Activated effector memory CD4-positive, alpha-beta T cell treated with Interleukin-2 at 50 U/mL for 16 hours (primary cell): ENCODE data around the gene ZBTB7A.

Source experiments
- DNase-seq: peaks from one replicate; pipeline ENCODE4 v3.0.0-alpha.2; 2020

ZBTB7A gene

DNA sequence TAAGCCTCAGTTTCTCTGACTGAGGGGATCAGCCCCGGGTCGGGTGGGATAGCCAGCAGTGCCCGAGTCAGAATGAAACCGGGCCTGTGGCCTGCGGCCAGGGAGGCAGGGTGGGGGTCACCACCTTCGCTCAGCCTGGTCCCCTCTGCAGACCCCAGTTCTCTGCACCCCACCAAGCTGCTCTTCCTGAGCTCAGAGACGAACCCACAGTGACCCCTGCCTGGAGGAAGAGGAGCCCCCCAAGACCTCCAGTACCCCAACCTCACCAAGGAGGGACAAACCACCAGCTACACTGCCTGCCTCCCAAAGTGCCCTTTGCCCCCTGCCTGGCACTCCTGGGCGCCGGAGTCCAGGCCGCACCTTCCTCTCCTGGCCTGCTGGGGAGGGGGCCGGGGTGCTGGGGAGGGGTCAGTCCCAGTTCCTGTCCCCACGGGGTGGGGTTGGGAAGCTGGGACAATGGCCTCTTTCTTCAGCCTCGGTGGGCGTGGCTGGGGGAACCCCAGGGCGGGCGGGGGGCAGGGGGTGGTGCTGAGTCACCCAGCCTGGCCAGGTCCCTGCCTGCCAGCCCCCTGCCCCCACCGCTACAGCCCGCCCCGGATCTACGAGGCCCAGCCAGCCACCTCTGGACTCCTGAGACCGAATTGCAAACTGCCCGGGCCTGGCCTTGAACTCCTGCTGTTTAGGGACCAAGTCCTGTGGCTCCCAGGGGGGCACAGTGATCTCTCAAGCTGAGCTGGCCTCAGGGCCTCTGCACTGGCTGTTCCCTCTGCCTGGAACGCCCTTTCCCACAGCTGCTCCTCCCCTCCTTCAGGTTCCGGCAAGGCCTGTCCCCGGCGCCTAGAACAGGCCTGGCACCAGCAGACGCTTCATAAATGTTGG is 14.3 kb downstream of the ZBTB7A start:
- DNase-seq: no peak

GRCh38 chr19:4051175-4052101 is 15.3 kb downstream of the ZBTB7A start:
- no peak for DNase-seq

GRCh38 chr19:4049432-4049831 is 17.3 kb downstream of the ZBTB7A start:
- DNase-seq: no peak

GRCh38 chr19:4046946-4047683 is 19.6 kb downstream of the ZBTB7A start:
- no peak for DNase-seq

- no peak for DNase-seq
Observed at GRCh38 chr19:4046362-4046691, 20.4 kb downstream of the ZBTB7A start.

DNA sequence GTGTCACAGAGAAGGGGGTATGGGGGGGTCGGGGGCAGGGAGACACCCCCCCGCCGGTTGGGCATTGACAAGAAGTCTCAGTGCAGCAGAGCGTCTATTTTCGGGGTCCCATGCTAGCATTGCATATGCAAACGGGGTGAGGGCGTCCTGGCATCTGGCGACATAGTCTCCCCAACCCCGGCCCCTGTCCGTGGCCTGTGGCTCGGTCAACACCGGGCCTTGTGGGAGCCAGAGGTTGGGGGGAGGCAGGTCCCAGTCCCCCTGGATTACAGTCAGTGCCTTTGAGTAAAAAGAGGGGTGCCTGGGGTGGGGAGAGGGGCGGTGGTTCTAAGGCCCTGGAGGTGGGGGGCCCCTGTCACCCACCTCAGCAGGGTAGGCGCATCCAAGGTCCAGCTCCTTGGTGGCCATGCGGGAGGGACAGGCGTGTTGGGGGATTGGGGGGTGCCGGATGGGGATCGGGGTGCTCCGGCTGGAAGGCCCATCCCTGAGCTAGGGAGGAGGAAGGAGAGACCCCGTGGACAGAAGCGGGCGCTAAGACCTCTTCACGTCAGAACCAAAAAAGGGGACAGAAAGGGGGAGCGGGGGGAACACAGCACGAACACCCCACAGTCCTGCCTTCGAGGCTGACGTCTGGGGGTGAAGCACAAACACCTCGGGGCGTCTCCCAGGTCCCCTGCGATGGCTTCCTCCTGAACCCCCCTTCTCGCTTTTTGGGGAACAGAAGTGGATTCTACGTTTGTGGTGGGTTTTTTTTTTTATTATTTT is 20.9 kb downstream of the ZBTB7A start:
- DNase-seq: no peak

DNA sequence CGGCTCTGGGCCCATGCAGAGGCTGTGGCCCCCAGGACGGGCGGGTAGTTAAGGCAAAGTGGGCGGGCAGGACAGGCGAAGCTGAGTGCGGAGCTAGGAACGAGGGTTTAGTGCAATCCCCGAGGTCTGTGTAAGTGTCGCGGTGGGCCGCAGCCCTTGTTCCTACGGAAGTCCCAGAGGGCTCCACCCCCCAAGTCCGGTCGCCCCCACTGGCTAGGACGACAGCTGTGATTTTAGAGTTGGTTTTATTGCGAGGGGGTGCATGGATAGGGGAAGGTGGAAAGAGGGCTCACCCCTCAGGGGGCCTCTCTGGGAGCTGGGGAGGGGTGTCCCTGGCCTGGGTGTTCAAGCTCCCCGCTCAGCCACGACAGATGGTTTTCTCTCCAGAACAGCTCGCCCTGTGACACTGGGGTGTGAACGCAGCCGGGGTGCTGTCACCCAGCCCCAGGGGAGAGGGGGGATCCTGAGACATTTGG is 21.7 kb downstream of the ZBTB7A start:
- no peak for DNase-seq

DNA sequence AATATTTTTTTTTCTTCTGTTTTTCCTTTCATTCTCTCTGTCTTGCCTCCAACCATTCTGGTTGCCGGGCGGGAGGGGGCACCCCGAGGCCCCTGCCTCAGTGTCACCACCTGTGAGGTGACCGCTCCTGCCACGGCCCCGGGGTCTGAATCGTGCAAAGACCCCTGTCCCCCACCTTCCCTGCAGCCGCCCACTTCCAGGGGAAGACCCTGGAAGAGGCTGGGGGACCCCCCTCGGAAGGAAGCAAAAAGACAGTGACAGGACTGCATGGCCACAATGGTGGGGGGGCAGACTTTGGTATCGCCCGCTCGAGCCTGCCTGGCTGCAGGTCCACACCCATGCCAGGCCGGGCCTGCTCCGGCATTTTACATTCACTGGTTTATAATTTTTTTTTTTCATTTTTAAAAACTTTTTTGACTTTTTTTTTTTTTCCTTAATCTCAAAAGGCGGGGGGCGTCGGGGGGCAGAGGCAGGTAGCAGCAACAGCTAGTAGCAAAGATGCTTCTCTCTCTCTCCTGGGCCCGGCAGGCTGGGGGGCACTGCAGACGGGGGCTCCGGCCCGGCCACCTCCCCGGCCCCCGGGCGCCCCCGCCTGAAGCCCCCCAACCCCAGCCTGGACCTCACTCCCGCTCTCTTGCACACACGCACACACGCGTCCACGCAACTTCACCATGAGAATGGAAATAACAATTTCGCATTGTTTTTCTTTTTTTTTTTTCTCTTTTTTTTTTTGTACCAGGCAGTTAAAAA is 22.6 kb downstream of the ZBTB7A start:
- DNase-seq: no peak

- no peak for DNase-seq
Observed at GRCh38 chr19:4043401-4043800, 23.3 kb downstream of the ZBTB7A start.

GRCh38 chr19:4042731-4043082 is 24.0 kb downstream of the ZBTB7A start:
- no peak for DNase-seq

GRCh38 chr19:4042064-4042730 is 24.5 kb downstream of the ZBTB7A start:
- no peak for DNase-seq

DNA sequence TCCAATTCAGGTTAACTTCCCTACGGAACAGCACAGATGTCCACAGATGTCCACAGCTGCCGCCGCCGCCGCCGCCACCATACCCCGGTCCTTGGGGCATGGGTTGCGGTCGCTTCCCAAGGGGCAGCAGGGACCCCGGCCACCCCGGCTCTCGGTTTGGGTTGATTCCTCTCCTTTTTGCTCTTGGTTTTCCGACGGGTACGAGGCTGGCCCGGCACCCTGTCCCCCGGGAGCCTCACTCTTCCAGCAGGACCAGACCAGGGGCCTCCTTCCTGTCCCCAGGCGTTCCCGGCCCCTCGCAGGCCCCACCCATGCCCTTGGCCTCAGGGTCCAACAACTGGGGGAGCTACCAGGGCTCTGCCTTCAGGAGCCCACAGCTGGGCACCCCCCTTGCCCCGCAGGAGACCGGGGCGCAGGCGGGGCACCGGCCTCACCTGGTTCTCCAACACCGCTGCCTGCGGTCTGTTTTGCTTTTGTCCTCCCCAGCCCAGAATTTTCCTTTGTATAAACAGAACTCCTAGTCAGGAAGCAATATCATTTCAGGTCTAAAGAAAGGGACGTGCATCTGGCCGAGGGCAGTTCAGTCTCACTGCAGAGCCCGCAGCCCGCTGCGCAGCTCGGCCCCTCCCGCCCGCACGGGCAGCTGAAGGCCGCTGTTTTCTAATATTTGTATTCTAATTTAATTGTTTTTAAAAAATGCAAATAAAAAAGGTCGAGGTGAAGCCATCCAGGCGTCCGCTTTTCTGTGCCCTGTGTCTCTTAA is 27.9 kb downstream of the ZBTB7A start:
- DNase-seq: no peak

- DNase-seq: no peak
Observed at GRCh38 chr19:4038057-4038456, 28.6 kb downstream of the ZBTB7A start.

DNA sequence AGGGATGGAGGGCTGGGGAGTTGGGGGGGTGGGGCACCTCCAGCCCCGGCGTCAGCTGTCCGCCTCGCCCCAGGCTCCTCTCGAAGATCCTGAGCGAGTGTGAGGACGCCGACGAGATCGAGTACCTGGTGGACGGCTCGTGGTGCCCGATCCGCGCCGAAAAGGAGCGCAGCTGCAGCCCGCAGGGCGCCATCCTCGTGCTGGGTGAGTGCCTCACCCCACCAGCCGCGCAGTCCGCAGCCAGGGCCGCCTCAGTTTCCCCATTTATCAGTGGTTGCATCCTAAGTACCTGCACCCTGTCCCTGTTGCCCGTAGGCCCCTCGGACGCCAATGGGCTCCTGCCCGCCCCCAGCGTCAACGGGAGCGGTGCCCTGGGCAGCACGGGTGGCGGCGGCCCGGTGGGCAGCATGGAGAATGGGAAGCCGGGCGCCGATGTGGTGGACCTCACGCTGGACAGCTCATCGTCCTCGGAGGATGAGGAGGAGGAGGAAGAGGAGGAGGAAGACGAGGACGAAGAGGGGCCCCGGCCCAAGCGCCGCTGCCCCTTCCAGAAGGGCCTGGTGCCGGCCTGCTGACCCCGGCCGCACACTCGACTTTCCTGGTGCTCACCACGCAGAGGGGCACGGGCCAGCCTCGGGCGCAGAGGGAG is 29.3 kb downstream of the ZBTB7A start:
- no peak for DNase-seq

DNA sequence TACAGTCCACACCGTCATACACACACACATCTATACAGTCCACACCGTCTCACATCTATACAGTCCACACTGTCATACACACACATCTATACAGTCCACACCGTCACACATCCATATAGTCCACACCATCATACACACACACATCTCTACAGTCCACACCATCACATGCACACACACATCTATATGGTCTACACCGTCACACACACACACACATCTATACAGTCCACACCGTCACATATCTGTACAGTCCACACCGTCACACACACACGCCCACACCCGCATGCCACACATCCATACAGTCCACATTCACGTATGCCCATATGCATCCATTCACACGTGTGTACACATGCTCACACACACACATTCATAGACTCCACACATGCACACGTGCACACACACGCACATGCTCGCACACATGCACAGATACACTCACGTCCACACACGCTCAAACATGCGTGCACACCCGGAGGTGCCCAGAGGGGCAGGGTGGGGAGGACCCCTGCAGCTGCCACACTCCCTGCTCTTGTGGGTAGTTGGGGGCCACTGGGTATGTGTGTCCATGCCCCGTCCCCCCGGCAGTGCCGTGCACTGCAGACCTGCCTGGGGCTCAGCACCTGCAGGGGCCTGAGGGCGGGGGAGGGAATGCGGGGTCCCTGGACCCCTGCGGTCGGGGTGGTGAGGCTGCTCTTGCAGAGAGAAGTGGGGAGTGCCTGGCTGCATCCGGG is 30.0 kb downstream of the ZBTB7A start:
- DNase-seq: no peak

- DNase-seq: no peak
Observed at GRCh38 chr19:4035582-4035981, 31.1 kb downstream of the ZBTB7A start.

DNA sequence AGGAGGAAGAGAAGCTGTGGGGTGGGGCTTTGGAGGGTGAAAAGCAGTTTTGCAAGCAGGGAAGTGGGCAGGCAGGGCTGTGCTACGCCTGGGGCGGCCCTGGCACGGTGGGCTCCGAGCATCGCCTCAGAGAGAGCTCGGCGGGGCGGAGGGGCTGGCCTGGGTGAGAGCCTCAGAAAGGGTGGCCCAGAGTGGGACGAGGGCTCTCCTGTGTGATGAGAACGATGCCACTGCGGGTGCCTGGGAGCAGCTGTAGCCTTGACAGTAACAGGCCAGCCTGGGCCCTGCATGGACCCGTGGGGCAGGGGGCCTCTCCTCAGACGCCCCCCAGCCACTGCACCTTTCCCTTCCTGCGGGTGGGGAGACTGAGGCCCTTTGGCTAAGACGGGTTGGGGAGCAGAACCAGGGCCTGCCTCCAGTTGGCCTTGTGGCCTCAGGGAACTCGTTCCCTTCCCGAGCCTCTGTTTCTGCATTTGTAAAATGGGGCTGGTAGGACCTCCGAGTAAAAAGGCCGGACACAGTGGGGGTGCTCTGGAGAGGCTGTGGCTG is 31.6 kb downstream of the ZBTB7A start:
- no peak for DNase-seq
